ENCODE measurements around the gene OR5T1.

DNA sequence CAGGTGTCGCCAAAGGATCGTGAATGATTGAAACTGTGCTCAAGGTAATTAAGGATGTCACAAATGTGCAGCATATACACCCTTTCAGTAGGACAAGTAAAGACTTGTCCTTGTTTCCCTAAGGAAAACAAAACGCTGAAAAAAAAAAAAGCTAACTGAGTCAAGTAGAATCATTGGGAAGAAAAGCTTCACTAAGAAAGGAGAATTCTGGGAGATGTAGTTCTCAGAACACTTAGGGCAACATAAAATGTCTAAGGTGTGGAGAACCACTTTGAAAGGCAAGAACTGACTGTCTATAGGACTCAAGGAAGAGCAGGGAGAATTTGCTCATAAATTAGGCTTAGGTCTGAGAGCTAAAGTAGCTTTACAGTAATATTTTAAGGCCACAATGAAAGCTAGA, 2.9 kb upstream of the OR5T1 start:
- TF ChIP-seq, protein P1, sequence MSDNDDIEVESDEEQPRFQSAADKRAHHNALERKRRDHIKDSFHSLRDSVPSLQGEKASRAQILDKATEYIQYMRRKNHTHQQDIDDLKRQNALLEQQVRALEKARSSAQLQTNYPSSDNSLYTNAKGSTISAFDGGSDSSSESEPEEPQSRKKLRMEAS (IDR thresholded peaks at IDR 0.05), result no peak
- TF ChIP-seq EP300 (IDR thresholded peaks at IDR 0.05; ENCODE audit: borderline replicate concordance) (no peak), TAF1 (IDR thresholded peaks at IDR 0.05; ENCODE audit: low read depth) (no peak), YY1 (IDR thresholded peaks at IDR 0.05; ENCODE audit: low read depth) (no peak), TEAD4 (IDR thresholded peaks at IDR 0.05) (no peak), CEBPB (IDR thresholded peaks at IDR 0.05) (no peak), EGR1 (IDR thresholded peaks at IDR 0.05) (no peak), CREB1 (IDR thresholded peaks at IDR 0.05; ENCODE audit: low read depth) (no peak), TCF12 (IDR thresholded peaks at IDR 0.05; ENCODE audit: low read depth) (no peak), ZBTB7A (IDR thresholded peaks at IDR 0.05; ENCODE audit: low read depth) (no peak)
